Measurements from ENCODE around the gene RAC2.

DNA sequence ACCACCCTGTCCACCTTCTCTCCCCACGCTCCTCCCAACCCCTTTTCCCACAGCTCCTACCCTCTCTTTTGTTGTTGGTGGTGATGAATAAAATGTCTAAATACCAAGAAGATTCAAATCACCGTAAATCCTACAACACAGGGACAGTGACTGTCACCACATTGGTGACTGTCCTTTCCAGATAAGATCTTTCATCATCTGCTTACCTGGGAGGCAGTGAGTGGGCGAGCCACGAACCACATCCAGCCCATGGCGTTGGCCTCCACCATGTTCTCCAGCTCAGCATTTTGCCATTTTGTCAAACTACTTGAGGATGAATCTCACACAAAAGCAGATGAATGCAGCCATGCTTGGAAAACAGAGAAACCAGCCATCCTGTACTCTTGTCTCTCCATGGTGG lies 31.6 kb upstream of the RAC2 start:
- TF ChIP-seq POLR2AphosphoS5 (IDR thresholded peaks at IDR 0.05): no peak
- TF ChIP-seq, protein P1, sequence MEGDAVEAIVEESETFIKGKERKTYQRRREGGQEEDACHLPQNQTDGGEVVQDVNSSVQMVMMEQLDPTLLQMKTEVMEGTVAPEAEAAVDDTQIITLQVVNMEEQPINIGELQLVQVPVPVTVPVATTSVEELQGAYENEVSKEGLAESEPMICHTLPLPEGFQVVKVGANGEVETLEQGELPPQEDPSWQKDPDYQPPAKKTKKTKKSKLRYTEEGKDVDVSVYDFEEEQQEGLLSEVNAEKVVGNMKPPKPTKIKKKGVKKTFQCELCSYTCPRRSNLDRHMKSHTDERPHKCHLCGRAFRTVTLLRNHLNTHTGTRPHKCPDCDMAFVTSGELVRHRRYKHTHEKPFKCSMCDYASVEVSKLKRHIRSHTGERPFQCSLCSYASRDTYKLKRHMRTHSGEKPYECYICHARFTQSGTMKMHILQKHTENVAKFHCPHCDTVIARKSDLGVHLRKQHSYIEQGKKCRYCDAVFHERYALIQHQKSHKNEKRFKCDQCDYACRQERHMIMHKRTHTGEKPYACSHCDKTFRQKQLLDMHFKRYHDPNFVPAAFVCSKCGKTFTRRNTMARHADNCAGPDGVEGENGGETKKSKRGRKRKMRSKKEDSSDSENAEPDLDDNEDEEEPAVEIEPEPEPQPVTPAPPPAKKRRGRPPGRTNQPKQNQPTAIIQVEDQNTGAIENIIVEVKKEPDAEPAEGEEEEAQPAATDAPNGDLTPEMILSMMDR (IDR thresholded peaks at IDR 0.05): no peak
- no peak for TF ChIP-seq POLR2A (IDR thresholded peaks at IDR 0.05; ENCODE audit: low read depth)
- no peak for TF ChIP-seq EP300 (IDR thresholded peaks at IDR 0.05)

Data from esophagus muscularis mucosa (tissue), 4 donors.